HEK293 (cell line): Measurements from ENCODE around the gene SVIL.

Experiments used
- CTCF ChIA-PET: fragments of 350-600 bp; formaldehyde crosslinking; extraction: SDS; loops from one replicate; lab custom pipeline; 2021; ENCODE audit warnings: antibody characterized with exemption; lab: Yijun Ruan, JAX
- POLR2A ChIA-PET: fragments of 300-600 bp; formaldehyde crosslinking; extraction: SDS; loops from one replicate; lab custom pipeline; 2020; ENCODE audit warnings: antibody characterized with exemption, inconsistent platforms; lab: Yijun Ruan, JAX
- H3K27ac ChIP-seq: fragments of 200-500 bp; sonication (Bioruptor generic); 2 replicates; pipeline ENCODE4 v1.5.1; 2014; ENCODE audit warnings: low read depth, low read length, control low read depth, inconsistent platforms; ENCODE audit errors: extremely low read depth
- H3K36me3 ChIP-seq, 2 experiments: fragments of 200-500 bp in 1 of 2; sonication (Bioruptor generic) in 1 of 2; 1 replicate in 1 of 2; 2 replicates in 1 of 2; pipeline ENCODE4 v1.5.1; 2014 to 2017; ENCODE audit warnings: inconsistent platforms in 2 of 2, low read length in 2 of 2; ENCODE audit not compliant: control insufficient read depth in 2 of 2, insufficient read depth in 1 of 2
- H3K4me1 ChIP-seq: fragments of 200-500 bp; sonication (Bioruptor generic); 2 replicates; pipeline ENCODE4 v1.5.1; 2014; ENCODE audit warnings: mild to moderate bottlenecking, low read length, inconsistent platforms; ENCODE audit not compliant: control insufficient read depth, insufficient read depth
- H3K4me3 ChIP-seq: 2 replicates; pipeline ENCODE4 v1.5.1; 2011; ENCODE audit warnings: low read depth, mild to moderate bottlenecking, control low read depth, low read length, moderate library complexity
- H3K9me3 ChIP-seq: fragments of 200-500 bp; sonication (Bioruptor generic); 2 replicates; pipeline ENCODE4 v1.5.1; 2014; ENCODE audit warnings: low read depth, low read length, inconsistent platforms; ENCODE audit not compliant: control insufficient read depth, insufficient read depth
- GFI1B ChIP-seq: fragments of 450-650 bp; formaldehyde crosslinking; IDR thresholded peaks from 2 replicates; pipeline ENCODE4 v1.5.1; 2016; ENCODE audit warnings: missing biosample characterization, missing genetic modification characterization
- HIC1 ChIP-seq: fragments of 450-650 bp; formaldehyde crosslinking; IDR thresholded peaks from 2 replicates; pipeline ENCODE4 v1.5.1; 2016; ENCODE audit warnings: missing biosample characterization, missing genetic modification characterization
- KLF1 ChIP-seq: fragments of 450-650 bp; formaldehyde crosslinking; IDR thresholded peaks from 2 replicates; pipeline ENCODE4 v1.5.1; 2016; ENCODE audit warnings: missing biosample characterization, missing genetic modification characterization
- OSR2 ChIP-seq: fragments of 450-650 bp; formaldehyde crosslinking; IDR thresholded peaks from 2 replicates; pipeline ENCODE4 v1.5.1; 2016; ENCODE audit warnings: missing biosample characterization, missing genetic modification characterization
- PRDM10 ChIP-seq: fragments of 450-650 bp; formaldehyde crosslinking; IDR thresholded peaks from 2 replicates; pipeline ENCODE4 v1.5.1; 2016; ENCODE audit warnings: missing biosample characterization, missing genetic modification characterization
- ZBTB48 ChIP-seq: fragments of 450-650 bp; formaldehyde crosslinking; IDR thresholded peaks from 2 replicates; pipeline ENCODE4 v1.5.1; 2016; ENCODE audit warnings: missing biosample characterization, missing genetic modification characterization
- ZEB2 ChIP-seq: fragments of 450-650 bp; formaldehyde crosslinking; IDR thresholded peaks from 2 replicates; pipeline ENCODE4 v1.5.1; 2016; ENCODE audit warnings: missing biosample characterization, missing genetic modification characterization
- ZFP41 ChIP-seq: fragments of 450-650 bp; formaldehyde crosslinking; IDR thresholded peaks from 2 replicates; pipeline ENCODE4 v1.5.1; 2016; ENCODE audit warnings: missing biosample characterization, missing genetic modification characterization, borderline replicate concordance
- ZIC2 ChIP-seq: fragments of 450-650 bp; formaldehyde crosslinking; IDR thresholded peaks from 2 replicates; pipeline ENCODE4 v1.5.1; 2016; ENCODE audit warnings: missing biosample characterization, missing genetic modification characterization
- ZNF112 ChIP-seq: fragments of 450-650 bp; formaldehyde crosslinking; IDR thresholded peaks from 2 replicates; pipeline ENCODE4 v1.5.0; 2017; ENCODE audit warnings: missing biosample characterization, missing genetic modification characterization
- ZNF133 ChIP-seq: fragments of 450-650 bp; formaldehyde crosslinking; IDR thresholded peaks from 2 replicates; pipeline ENCODE4 v1.5.1; 2016; ENCODE audit warnings: missing biosample characterization, missing genetic modification characterization
- ZNF148 ChIP-seq: fragments of 450-650 bp; formaldehyde crosslinking; IDR thresholded peaks from 2 replicates; pipeline ENCODE4 v1.5.0; 2017; ENCODE audit warnings: missing biosample characterization, missing genetic modification characterization, borderline replicate concordance
- ZNF174 ChIP-seq: fragments of 450-650 bp; formaldehyde crosslinking; IDR thresholded peaks from 2 replicates; pipeline ENCODE4 v1.5.0; 2017; ENCODE audit warnings: missing biosample characterization, mild to moderate bottlenecking, missing genetic modification characterization
- ZNF175 ChIP-seq: fragments of 450-650 bp; formaldehyde crosslinking; IDR thresholded peaks from 2 replicates; pipeline ENCODE4 v1.5.1; 2016; ENCODE audit warnings: missing biosample characterization, missing genetic modification characterization
- ZNF23 ChIP-seq: fragments of 450-650 bp; formaldehyde crosslinking; IDR thresholded peaks from 2 replicates; pipeline ENCODE4 v1.5.1; 2016; ENCODE audit warnings: missing biosample characterization, missing genetic modification characterization, borderline replicate concordance
- ZNF324 ChIP-seq: fragments of 450-650 bp; formaldehyde crosslinking; IDR thresholded peaks from 2 replicates; pipeline ENCODE4 v1.5.1; 2016; ENCODE audit warnings: missing biosample characterization, missing genetic modification characterization
- ZNF335 ChIP-seq: fragments of 450-650 bp; formaldehyde crosslinking; conservative IDR thresholded peaks from 2 replicates; pipeline ENCODE4 v1.5.1; 2016; ENCODE audit warnings: missing biosample characterization, missing genetic modification characterization
- ZNF350 ChIP-seq: fragments of 450-650 bp; formaldehyde crosslinking; IDR thresholded peaks from 2 replicates; pipeline ENCODE4 v1.5.0; 2017; ENCODE audit warnings: missing biosample characterization, mild to moderate bottlenecking, missing genetic modification characterization
- ZNF362 ChIP-seq: fragments of 450-650 bp; formaldehyde crosslinking; IDR thresholded peaks from 2 replicates; pipeline ENCODE4 v1.5.1; 2016; ENCODE audit warnings: missing biosample characterization, missing genetic modification characterization
- ZNF555 ChIP-seq: fragments of 450-650 bp; formaldehyde crosslinking; conservative IDR thresholded peaks from 2 replicates; pipeline ENCODE4 v1.5.1; 2017; ENCODE audit warnings: missing biosample characterization, mild to moderate bottlenecking, missing genetic modification characterization, inconsistent platforms
- ZNF560 ChIP-seq: fragments of 450-650 bp; formaldehyde crosslinking; IDR thresholded peaks from 2 replicates; pipeline ENCODE4 v1.5.1; 2017; ENCODE audit warnings: missing biosample characterization, missing genetic modification characterization, borderline replicate concordance
- ZNF621 ChIP-seq: fragments of 450-650 bp; formaldehyde crosslinking; IDR thresholded peaks from 2 replicates; pipeline ENCODE4 v1.5.1; 2017; ENCODE audit warnings: missing biosample characterization, missing genetic modification characterization
- ZNF624 ChIP-seq: fragments of 450-650 bp; formaldehyde crosslinking; IDR thresholded peaks from 2 replicates; pipeline ENCODE4 v1.5.1; 2017; ENCODE audit warnings: missing biosample characterization, missing genetic modification characterization
- TF ChIP-seq, protein P1 (sequence below): fragments of 450-650 bp; formaldehyde crosslinking; IDR thresholded peaks from 2 replicates; pipeline ENCODE4 v1.5.1; 2017; ENCODE audit warnings: missing biosample characterization, missing genetic modification characterization

SVIL gene

GRCh38 chr10:29451946-29452345 lies 182.8 kb downstream of the SVIL start:
- CTCF ChIA-PET, result interaction anchor here (0.7 to 2.1 kb wide), 5 partner anchors 9 to 1698 kb away, joined by 3 to 5 read pairs (median 4); no protein-coding TSS in a partner anchor
- peaks cover 4 to 20% of the 10 kb centered on the region in 2 experiments; a peak in 2 of 3 replicates for H3K36me3 ChIP-seq
- no peak overlapping the region for H3K27ac ChIP-seq
- H3K4me3 ChIP-seq, result no peak overlapping the region
- no peaks in the 10 kb centered on the region for H3K4me1 ChIP-seq
- POLR2A ChIA-PET, result no interaction called here
- H3K9me3 ChIP-seq, result no peaks in the 10 kb centered on the region
- TF ChIP-seq ZNF23, result no peak
- TF ChIP-seq ZNF555 (tag by site-specific recombination), result no peak
- no peak for TF ChIP-seq ZNF362 (tag by site-specific recombination)
- no peak for TF ChIP-seq HIC1 (tag by site-specific recombination)
- TF ChIP-seq ZBTB48 (tag by site-specific recombination), result no peak
- no peak for TF ChIP-seq ZNF621 (tag by site-specific recombination)
- TF ChIP-seq ZNF112 (tag by site-specific recombination), result no peak
- TF ChIP-seq, protein P1, sequence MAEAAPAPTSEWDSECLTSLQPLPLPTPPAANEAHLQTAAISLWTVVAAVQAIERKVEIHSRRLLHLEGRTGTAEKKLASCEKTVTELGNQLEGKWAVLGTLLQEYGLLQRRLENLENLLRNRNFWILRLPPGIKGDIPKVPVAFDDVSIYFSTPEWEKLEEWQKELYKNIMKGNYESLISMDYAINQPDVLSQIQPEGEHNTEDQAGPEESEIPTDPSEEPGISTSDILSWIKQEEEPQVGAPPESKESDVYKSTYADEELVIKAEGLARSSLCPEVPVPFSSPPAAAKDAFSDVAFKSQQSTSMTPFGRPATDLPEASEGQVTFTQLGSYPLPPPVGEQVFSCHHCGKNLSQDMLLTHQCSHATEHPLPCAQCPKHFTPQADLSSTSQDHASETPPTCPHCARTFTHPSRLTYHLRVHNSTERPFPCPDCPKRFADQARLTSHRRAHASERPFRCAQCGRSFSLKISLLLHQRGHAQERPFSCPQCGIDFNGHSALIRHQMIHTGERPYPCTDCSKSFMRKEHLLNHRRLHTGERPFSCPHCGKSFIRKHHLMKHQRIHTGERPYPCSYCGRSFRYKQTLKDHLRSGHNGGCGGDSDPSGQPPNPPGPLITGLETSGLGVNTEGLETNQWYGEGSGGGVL (tag by site-specific recombination), result no peak
- no peak for TF ChIP-seq ZFP41
- TF ChIP-seq ZNF324, result no peak
- no peak for TF ChIP-seq ZIC2 (tag by site-specific recombination)
- TF ChIP-seq ZNF560, result no peak
- TF ChIP-seq ZNF175 (tag by site-specific recombination), result no peak
- no peak for TF ChIP-seq ZNF624 (tag by site-specific recombination)
- no peak for TF ChIP-seq ZNF133
- TF ChIP-seq ZEB2 (tag by site-specific recombination), result no peak
- no peak for TF ChIP-seq KLF1 (tag by site-specific recombination)

GRCh38 chr10:29450405-29450804 lies 184.4 kb downstream of the SVIL start:
- H3K9me3 ChIP-seq, result no peaks in the 10 kb centered on the region
- H3K4me3 ChIP-seq, result no peak overlapping the region
- POLR2A ChIA-PET, result no interaction called here
- no peak overlapping the region for H3K27ac ChIP-seq
- CTCF ChIA-PET, result interaction anchor here (0.7 to 2.2 kb wide), 5 partner anchors 10 to 58 kb away, joined by 3 to 14 read pairs (median 4); no protein-coding TSS in a partner anchor
- H3K4me1 ChIP-seq, result no peaks in the 10 kb centered on the region
- H3K36me3 ChIP-seq, result peaks cover 4 to 9% of the 10 kb centered on the region in 2 experiments; a peak in 2 of 3 replicates
- no peak for TF ChIP-seq ZNF350
- TF ChIP-seq GFI1B (tag by site-specific recombination), result no peak
- TF ChIP-seq ZNF624 (tag by site-specific recombination), result no peak
- no peak for TF ChIP-seq ZNF148 (tag by site-specific recombination)
- TF ChIP-seq ZNF335 (tag by site-specific recombination), result no peak
- TF ChIP-seq OSR2 (tag by site-specific recombination), result no peak
- TF ChIP-seq PRDM10 (tag by site-specific recombination), result no peak
- TF ChIP-seq ZNF174 (tag by site-specific recombination), result no peak
